Fibroblast of skin of right biceps (primary cell): ENCODE data around the gene LRRFIP1.

Experiments used
- DNase-seq: peaks from one replicate; pipeline ENCODE4 v3.0.0-alpha.2; 2013

Gene LRRFIP1

GRCh38 chr2:237691029-237691907 lies 63.9 kb downstream of the LRRFIP1 start:
- no peak for DNase-seq

GRCh38 chr2:237691908-237692600 lies 64.7 kb downstream of the LRRFIP1 start:
- DNase-seq = peak; percentile 91

GRCh38 chr2:237692601-237693290 lies 65.4 kb downstream of the LRRFIP1 start:
- no peak for DNase-seq

- DNase-seq = peak; percentile 79
Observed at GRCh38 chr2:237693291-237693994, 66.1 kb downstream of the LRRFIP1 start.

- no peak for DNase-seq
Observed at GRCh38 chr2:237694415-237695194, 67.2 kb downstream of the LRRFIP1 start.

- DNase-seq = peak; percentile 96
Observed at GRCh38 chr2:237695201-237695780, 67.9 kb downstream of the LRRFIP1 start.

- DNase-seq = no peak
Observed at GRCh38 chr2:237696461-237696860, 69.1 kb downstream of the LRRFIP1 start.

GRCh38 chr2:237697586-237698357 lies 70.4 kb downstream of the LRRFIP1 start:
- DNase-seq = no peak

GRCh38 chr2:237698358-237698694 lies 70.9 kb downstream of the LRRFIP1 start:
- no peak for DNase-seq

GRCh38 chr2:237699870-237700511 lies 72.6 kb downstream of the LRRFIP1 start:
- no peak for DNase-seq

GRCh38 chr2:237700512-237701032 lies 73.2 kb downstream of the LRRFIP1 start:
- DNase-seq = peak; percentile 89

GRCh38 chr2:237701033-237701858 lies 73.9 kb downstream of the LRRFIP1 start:
- no peak for DNase-seq

GRCh38 chr2:237701859-237702390 lies 74.5 kb downstream of the LRRFIP1 start:
- DNase-seq = no peak

GRCh38 chr2:237702441-237703391 lies 75.3 kb downstream of the LRRFIP1 start:
- peak; percentile 77 for DNase-seq

- DNase-seq = peak; percentile 61
Observed at GRCh38 chr2:237704501-237705434, 77.4 kb downstream of the LRRFIP1 start.

- DNase-seq = no peak
Observed at GRCh38 chr2:237706257-237706656, 78.9 kb downstream of the LRRFIP1 start.

- no peak for DNase-seq
Observed at GRCh38 chr2:237708065-237708398, 80.6 kb downstream of the LRRFIP1 start.
